ENCODE measurements around the gene USH2A. TPM values are rescaled to one million over a fixed set of nuclear protein-coding genes. Genes with fewer than 3 reads are reported as not detected.

The USH2A gene
- polyA plus RNA-seq, 1 donor from 2014 or later: 0.17 TPM

- H3K4me3 ChIP-seq (ENCODE audit: low read length): no peak overlapping the region
- no peaks in the 10 kb centered on the region for H3K79me2 ChIP-seq (replicated peaks; ENCODE audit: insufficient read depth, low read length)
- no peak overlapping the region for H3K9ac ChIP-seq (ENCODE audit: low read length)
- no peaks in the 10 kb centered on the region for H3K9me3 ChIP-seq (ENCODE audit: low read length)
- no peak overlapping the region for H3K27ac ChIP-seq (ENCODE audit: low read length)
- H2AFZ ChIP-seq (ENCODE audit: low read depth, low read length): no peak overlapping the region
- no peak overlapping the region for H3K4me2 ChIP-seq (ENCODE audit: low read length)
- TF ChIP-seq POLR2AphosphoS5 (IDR thresholded peaks at IDR 0.05) (no peak), TAF1 (IDR thresholded peaks at IDR 0.05; ENCODE audit: low read depth) (no peak), EZH2 (IDR thresholded peaks at IDR 0.05; ENCODE audit: borderline replicate concordance, insufficient read depth, low read length, poor library complexity, severe bottlenecking) (no peak), MXI1 (conservative IDR thresholded peaks at IDR 0.05; ENCODE audit: poor library complexity, severe bottlenecking) (no peak), RAD21 (conservative IDR thresholded peaks at IDR 0.05) (no peak)
- no peaks in the 10 kb centered on the region for H3K36me3 ChIP-seq (ENCODE audit: insufficient read depth, low read length)
- H4K20me1 ChIP-seq (ENCODE audit: insufficient read depth): no peaks in the 10 kb centered on the region
- H3K9me2 ChIP-seq (ENCODE audit: insufficient read depth, low read length): no peaks in the 10 kb centered on the region
- H3F3A ChIP-seq (ENCODE audit: insufficient read depth, low read length, poor library complexity, severe bottlenecking): no peaks in the 10 kb centered on the region
- H3K27me3 ChIP-seq (ENCODE audit: insufficient read depth, low read depth, low read length): no peaks in the 10 kb centered on the region
These were observed 35.6 kb upstream of the USH2A start for GRCh38 chr1:216458812-216459211.

GRCh38 chr1:216457356-216457755 is 34.1 kb upstream of the USH2A start:
- Histone ChIP-seq H3K79me2 (replicated peaks; ENCODE audit: insufficient read depth, low read length) (no peaks in the 10 kb centered on the region), H3K27me3 (ENCODE audit: insufficient read depth, low read depth, low read length) (no peaks in the 10 kb centered on the region), H4K20me1 (ENCODE audit: insufficient read depth) (no peaks in the 10 kb centered on the region), H3K9me2 (ENCODE audit: insufficient read depth, low read length) (no peaks in the 10 kb centered on the region), H3F3A (ENCODE audit: insufficient read depth, low read length, poor library complexity, severe bottlenecking) (no peaks in the 10 kb centered on the region), H3K9me3 (ENCODE audit: low read length) (no peaks in the 10 kb centered on the region), H3K36me3 (ENCODE audit: insufficient read depth, low read length) (no peaks in the 10 kb centered on the region), H3K9ac (ENCODE audit: low read length) (no peak overlapping the region), H2AFZ (ENCODE audit: low read depth, low read length) (no peak overlapping the region), H3K4me3 (ENCODE audit: low read length) (no peak overlapping the region), H3K27ac (ENCODE audit: low read length) (no peak overlapping the region), H3K4me2 (ENCODE audit: low read length) (no peak overlapping the region)
- TF ChIP-seq RAD21 (conservative IDR thresholded peaks at IDR 0.05) (no peak), POLR2AphosphoS5 (IDR thresholded peaks at IDR 0.05) (no peak), EP300 (conservative IDR thresholded peaks at IDR 0.05; ENCODE audit: poor library complexity, severe bottlenecking) (no peak), TAF1 (IDR thresholded peaks at IDR 0.05; ENCODE audit: low read depth) (no peak), MXI1 (conservative IDR thresholded peaks at IDR 0.05; ENCODE audit: poor library complexity, severe bottlenecking) (no peak), CTCF (IDR thresholded peaks at IDR 0.05; ENCODE audit: poor library complexity, severe bottlenecking) (no peak), EZH2 (IDR thresholded peaks at IDR 0.05; ENCODE audit: borderline replicate concordance, insufficient read depth, low read length, poor library complexity, severe bottlenecking) (no peak)

GRCh38 chr1:216456682-216457081 is 33.4 kb upstream of the USH2A start:
- no peaks in the 10 kb centered on the region for H3K36me3 ChIP-seq (ENCODE audit: insufficient read depth, low read length)
- no peaks in the 10 kb centered on the region for H3F3A ChIP-seq (ENCODE audit: insufficient read depth, low read length, poor library complexity, severe bottlenecking)
- no peaks in the 10 kb centered on the region for H3K79me2 ChIP-seq (replicated peaks; ENCODE audit: insufficient read depth, low read length)
- H3K4me2 ChIP-seq (ENCODE audit: low read length): no peak overlapping the region
- no peak overlapping the region for H2AFZ ChIP-seq (ENCODE audit: low read depth, low read length)
- TF ChIP-seq RAD21 (conservative IDR thresholded peaks at IDR 0.05) (no peak), EP300 (conservative IDR thresholded peaks at IDR 0.05; ENCODE audit: poor library complexity, severe bottlenecking) (no peak), TAF1 (IDR thresholded peaks at IDR 0.05; ENCODE audit: low read depth) (no peak), SMC3 (conservative IDR thresholded peaks at IDR 0.05; ENCODE audit: poor library complexity) (no peak)
- no peak overlapping the region for H3K27ac ChIP-seq (ENCODE audit: low read length)
- no peaks in the 10 kb centered on the region for H3K27me3 ChIP-seq (ENCODE audit: insufficient read depth, low read depth, low read length)
- H3K9me3 ChIP-seq (ENCODE audit: low read length): no peaks in the 10 kb centered on the region
- no peak overlapping the region for H3K4me3 ChIP-seq (ENCODE audit: low read length)
- H4K20me1 ChIP-seq (ENCODE audit: insufficient read depth): no peaks in the 10 kb centered on the region
- no peaks in the 10 kb centered on the region for H3K9me2 ChIP-seq (ENCODE audit: insufficient read depth, low read length)
- H3K9ac ChIP-seq (ENCODE audit: low read length): no peak overlapping the region
